HepG2 (cell line): ENCODE data around the gene B4GALT3. TPM values are rescaled to one million over a fixed set of nuclear protein-coding genes. Genes with fewer than 3 reads are reported as not detected.

ENCODE experiments used
- HNRNPLL ChIP-seq: fragments of 200-400 bp; formaldehyde crosslinking; IDR thresholded peaks from 2 replicates; pipeline ENCODE4 v1.6.1; 2017; ENCODE audit warnings: mild to moderate bottlenecking, low read depth, low read length; ENCODE audit not compliant: poor library complexity, severe bottlenecking
- MAFG ChIP-seq: sonication (generic); formaldehyde crosslinking; IDR thresholded peaks from 2 replicates; pipeline ENCODE4 v1.5.1; 2020; ENCODE audit warnings: mild to moderate bottlenecking, missing genetic modification reagents
- NFYC ChIP-seq: IDR thresholded peaks from 2 replicates; pipeline ENCODE4 v1.6.1; 2016; ENCODE audit warnings: missing genetic modification reagents, missing compliant biosample characterization
- PAF1 ChIP-seq: IDR thresholded peaks from 2 replicates; pipeline ENCODE4 v1.6.1; 2016; ENCODE audit warnings: missing genetic modification reagents, missing compliant biosample characterization
- PHF5A ChIP-seq: IDR thresholded peaks from one replicate; pipeline ENCODE4 v1.6.1; 2018; ENCODE audit warnings: low read depth, missing genetic modification reagents; ENCODE audit not compliant: unreplicated experiment
- POLR2A ChIP-seq, 2 experiments: IDR thresholded peaks; 2 replicates each; pipeline ENCODE4 v1.6.1; 2011; ENCODE audit warnings: low read depth in 2 of 2, low read length in 2 of 2, mild to moderate bottlenecking in 1 of 2, moderate library complexity in 1 of 2; ENCODE audit not compliant: insufficient read depth in 1 of 2
- ZNF160 ChIP-seq: sonication (generic); formaldehyde crosslinking; IDR thresholded peaks from 2 replicates; pipeline ENCODE4 v1.8.0; 2022; ENCODE audit warnings: mild to moderate bottlenecking, inconsistent platforms, missing genetic modification reagents
- ZNF33B ChIP-seq: sonication (generic); formaldehyde crosslinking; IDR thresholded peaks from 2 replicates; pipeline ENCODE4 v1.5.1; 2020; ENCODE audit warnings: mild to moderate bottlenecking, missing genetic modification reagents
- ZNF343 ChIP-seq: sonication (generic); formaldehyde crosslinking; IDR thresholded peaks from 2 replicates; pipeline ENCODE4 v1.4.0; 2020; ENCODE audit warnings: mild to moderate bottlenecking, missing genetic modification reagents
- ZNF432 ChIP-seq: sonication (generic); formaldehyde crosslinking; IDR thresholded peaks from 2 replicates; pipeline ENCODE4 v1.5.0; 2020; ENCODE audit warnings: missing genetic modification reagents, mild to moderate bottlenecking, borderline replicate concordance
- polyA plus RNA-seq, 8 experiments: library from polyadenylated mRNA; depleted of rRNA in 3 of 8; stranded (reverse) in 7 of 8; unstranded in 1 of 8; fragments of >200 nt; fragmentation: Illumina TruSeq in 4 of 8; extraction: Trizol in 4 of 8; gene quantifications; 2 replicates each; pipeline versions ENCODE4 v1.2.1 to v1.2.3, GENCODE V29; 2011 to 2016; ENCODE audit warnings: low read depth in 4 of 8, missing spikeins in 1 of 8, mixed read lengths in 1 of 8; ENCODE audit not compliant: insufficient read depth in 1 of 8
- total RNA-seq, 5 experiments: library from RNA; depleted of rRNA; stranded (reverse); fragments of >200 nt; fragmentation: Illumina TruSeq; extraction: Trizol; gene quantifications; 2 replicates each; pipeline ENCODE4 v1.2.3, GENCODE V29; 2016; ENCODE audit warnings: low read depth in 1 of 5
- TF ChIP-seq, protein P1 (sequence below): IDR thresholded peaks from 2 replicates; pipeline ENCODE4 v1.6.1; 2012; ENCODE audit warnings: low read depth, low read length, improper control_type of control experiment
- TF ChIP-seq, protein P2 (sequence below): sonication (generic); formaldehyde crosslinking; IDR thresholded peaks from 2 replicates; pipeline ENCODE4 v1.8.0; 2022; ENCODE audit warnings: missing genetic modification reagents, mild to moderate bottlenecking, moderate library complexity, borderline replicate concordance
- TF ChIP-seq, protein P3 (sequence below): sonication (generic); formaldehyde crosslinking; IDR thresholded peaks from 2 replicates; pipeline ENCODE4 v1.5.0; 2020; ENCODE audit warnings: mild to moderate bottlenecking, missing genetic modification reagents, moderate library complexity
- TF ChIP-seq, protein P4 (sequence below): sonication (generic); formaldehyde crosslinking; IDR thresholded peaks from 2 replicates; pipeline ENCODE4 v1.8.0; 2022; ENCODE audit warnings: mild to moderate bottlenecking, missing genetic modification reagents; ENCODE audit not compliant: insufficient replicate concordance
- TF ChIP-seq, protein P5 (sequence below): IDR thresholded peaks from 2 replicates; pipeline ENCODE4 v1.6.1; 2016; ENCODE audit warnings: low read depth, borderline replicate concordance
- TF ChIP-seq, protein P6 (sequence below): IDR thresholded peaks from 2 replicates; pipeline ENCODE4 v1.6.1; 2018; ENCODE audit warnings: missing genetic modification reagents

B4GALT3 gene
- total and polyA plus RNA-seq, 2 of the 13 experiments (the other 11 are each of a cell fraction or from before 2014, with no cell fraction given), result 35.6 to 40.4 TPM

DNA sequence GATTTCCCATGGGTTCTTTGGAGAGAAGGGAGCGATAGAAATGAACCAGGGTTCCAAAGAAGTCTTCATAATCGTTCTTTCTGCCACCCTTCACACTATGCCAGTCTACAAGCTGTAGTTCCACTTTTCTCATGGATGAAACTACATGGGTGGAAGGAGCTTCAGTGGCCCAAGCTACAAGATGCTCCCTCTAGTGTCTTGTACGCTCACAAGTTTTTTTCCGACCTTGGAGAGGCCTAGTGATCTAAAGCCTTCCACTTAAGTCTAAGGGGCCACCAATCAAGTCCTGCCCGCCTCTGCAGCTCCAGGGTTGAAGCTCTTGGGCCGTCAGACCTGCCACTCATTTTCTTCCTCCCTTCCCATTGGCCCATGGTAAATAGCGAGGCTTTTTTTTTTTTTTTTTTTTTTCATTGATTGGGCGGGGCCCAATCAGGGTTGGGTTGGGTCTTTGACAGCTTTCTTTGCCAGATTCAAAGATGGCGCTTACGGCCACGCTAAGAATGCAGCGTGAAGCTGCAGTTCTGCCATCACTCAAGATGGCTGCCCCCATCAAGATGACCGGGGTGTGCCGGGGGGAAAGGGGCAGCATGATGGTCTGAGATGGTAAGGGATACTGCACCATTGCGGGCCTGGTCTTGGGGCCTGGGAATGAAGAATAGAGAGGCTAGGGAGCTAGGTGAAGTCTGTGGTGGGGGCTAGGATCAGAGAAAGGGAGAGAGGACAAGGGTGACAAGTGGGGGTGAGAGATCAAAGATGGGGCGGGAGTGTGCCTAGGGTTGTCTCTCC is 48.4 kb upstream of the B4GALT3 start, which contains the start of gene TOMM40L (continued):
- TF ChIP-seq, protein P1, sequence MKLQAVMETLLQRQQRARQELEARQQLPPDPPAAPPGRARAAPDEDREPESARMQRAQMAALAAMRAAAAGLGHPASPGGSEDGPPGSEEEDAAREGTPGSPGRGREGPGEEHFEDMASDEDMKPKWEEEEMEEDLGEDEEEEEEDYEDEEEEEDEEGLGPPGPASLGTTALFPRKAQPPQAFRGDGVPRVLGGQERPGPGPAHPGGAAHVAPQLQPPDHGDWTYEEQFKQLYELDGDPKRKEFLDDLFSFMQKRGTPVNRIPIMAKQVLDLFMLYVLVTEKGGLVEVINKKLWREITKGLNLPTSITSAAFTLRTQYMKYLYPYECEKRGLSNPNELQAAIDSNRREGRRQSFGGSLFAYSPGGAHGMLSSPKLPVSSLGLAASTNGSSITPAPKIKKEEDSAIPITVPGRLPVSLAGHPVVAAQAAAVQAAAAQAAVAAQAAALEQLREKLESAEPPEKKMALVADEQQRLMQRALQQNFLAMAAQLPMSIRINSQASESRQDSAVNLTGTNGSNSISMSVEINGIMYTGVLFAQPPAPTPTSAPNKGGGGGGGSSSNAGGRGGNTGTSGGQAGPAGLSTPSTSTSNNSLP, result peak; percentile 96
- TF ChIP-seq ZNF343 (CRISPR knock-in tag) (no peak), PAF1 (CRISPR knock-in tag) (no peak), MAFG (CRISPR knock-in tag) (no peak), PHF5A (peak; percentile 63), ZNF432 (no peak), ZNF160 (CRISPR knock-in tag) (no peak), NFYC (CRISPR knock-in tag) (peak; percentile 93), ZNF33B (no peak), HNRNPLL (no peak), POLR2A (IDR thresholded peaks at IDR 0.05; ENCODE audit: insufficient read depth in 1 of 2, low read depth in 2 of 2, low read length in 2 of 2) (peak; percentile 47 to 76)
- TF ChIP-seq, protein P2, sequence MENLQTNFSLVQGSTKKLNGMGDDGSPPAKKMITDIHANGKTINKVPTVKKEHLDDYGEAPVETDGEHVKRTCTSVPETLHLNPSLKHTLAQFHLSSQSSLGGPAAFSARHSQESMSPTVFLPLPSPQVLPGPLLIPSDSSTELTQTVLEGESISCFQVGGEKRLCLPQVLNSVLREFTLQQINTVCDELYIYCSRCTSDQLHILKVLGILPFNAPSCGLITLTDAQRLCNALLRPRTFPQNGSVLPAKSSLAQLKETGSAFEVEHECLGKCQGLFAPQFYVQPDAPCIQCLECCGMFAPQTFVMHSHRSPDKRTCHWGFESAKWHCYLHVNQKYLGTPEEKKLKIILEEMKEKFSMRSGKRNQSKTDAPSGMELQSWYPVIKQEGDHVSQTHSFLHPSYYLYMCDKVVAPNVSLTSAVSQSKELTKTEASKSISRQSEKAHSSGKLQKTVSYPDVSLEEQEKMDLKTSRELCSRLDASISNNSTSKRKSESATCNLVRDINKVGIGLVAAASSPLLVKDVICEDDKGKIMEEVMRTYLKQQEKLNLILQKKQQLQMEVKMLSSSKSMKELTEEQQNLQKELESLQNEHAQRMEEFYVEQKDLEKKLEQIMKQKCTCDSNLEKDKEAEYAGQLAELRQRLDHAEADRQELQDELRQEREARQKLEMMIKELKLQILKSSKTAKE (CRISPR knock-in tag), result no peak
- TF ChIP-seq, protein P3, sequence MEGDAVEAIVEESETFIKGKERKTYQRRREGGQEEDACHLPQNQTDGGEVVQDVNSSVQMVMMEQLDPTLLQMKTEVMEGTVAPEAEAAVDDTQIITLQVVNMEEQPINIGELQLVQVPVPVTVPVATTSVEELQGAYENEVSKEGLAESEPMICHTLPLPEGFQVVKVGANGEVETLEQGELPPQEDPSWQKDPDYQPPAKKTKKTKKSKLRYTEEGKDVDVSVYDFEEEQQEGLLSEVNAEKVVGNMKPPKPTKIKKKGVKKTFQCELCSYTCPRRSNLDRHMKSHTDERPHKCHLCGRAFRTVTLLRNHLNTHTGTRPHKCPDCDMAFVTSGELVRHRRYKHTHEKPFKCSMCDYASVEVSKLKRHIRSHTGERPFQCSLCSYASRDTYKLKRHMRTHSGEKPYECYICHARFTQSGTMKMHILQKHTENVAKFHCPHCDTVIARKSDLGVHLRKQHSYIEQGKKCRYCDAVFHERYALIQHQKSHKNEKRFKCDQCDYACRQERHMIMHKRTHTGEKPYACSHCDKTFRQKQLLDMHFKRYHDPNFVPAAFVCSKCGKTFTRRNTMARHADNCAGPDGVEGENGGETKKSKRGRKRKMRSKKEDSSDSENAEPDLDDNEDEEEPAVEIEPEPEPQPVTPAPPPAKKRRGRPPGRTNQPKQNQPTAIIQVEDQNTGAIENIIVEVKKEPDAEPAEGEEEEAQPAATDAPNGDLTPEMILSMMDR, result peak; percentile 79
- TF ChIP-seq, protein P4, sequence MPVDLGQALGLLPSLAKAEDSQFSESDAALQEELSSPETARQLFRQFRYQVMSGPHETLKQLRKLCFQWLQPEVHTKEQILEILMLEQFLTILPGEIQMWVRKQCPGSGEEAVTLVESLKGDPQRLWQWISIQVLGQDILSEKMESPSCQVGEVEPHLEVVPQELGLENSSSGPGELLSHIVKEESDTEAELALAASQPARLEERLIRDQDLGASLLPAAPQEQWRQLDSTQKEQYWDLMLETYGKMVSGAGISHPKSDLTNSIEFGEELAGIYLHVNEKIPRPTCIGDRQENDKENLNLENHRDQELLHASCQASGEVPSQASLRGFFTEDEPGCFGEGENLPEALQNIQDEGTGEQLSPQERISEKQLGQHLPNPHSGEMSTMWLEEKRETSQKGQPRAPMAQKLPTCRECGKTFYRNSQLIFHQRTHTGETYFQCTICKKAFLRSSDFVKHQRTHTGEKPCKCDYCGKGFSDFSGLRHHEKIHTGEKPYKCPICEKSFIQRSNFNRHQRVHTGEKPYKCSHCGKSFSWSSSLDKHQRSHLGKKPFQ, result peak; percentile 51
- TF ChIP-seq, protein P5, sequence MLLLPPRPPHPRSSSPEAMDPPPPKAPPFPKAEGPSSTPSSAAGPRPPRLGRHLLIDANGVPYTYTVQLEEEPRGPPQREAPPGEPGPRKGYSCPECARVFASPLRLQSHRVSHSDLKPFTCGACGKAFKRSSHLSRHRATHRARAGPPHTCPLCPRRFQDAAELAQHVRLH (CRISPR knock-in tag), result no peak; the same call in 1 of the 2 replicates
- TF ChIP-seq, protein P6, sequence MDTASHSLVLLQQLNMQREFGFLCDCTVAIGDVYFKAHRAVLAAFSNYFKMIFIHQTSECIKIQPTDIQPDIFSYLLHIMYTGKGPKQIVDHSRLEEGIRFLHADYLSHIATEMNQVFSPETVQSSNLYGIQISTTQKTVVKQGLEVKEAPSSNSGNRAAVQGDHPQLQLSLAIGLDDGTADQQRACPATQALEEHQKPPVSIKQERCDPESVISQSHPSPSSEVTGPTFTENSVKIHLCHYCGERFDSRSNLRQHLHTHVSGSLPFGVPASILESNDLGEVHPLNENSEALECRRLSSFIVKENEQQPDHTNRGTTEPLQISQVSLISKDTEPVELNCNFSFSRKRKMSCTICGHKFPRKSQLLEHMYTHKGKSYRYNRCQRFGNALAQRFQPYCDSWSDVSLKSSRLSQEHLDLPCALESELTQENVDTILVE (CRISPR knock-in tag), result peak; percentile 53; the same call in 1 of the 2 replicates
